HG02852 (cell line): ENCODE results near the gene PTTG1IP.
A peak's percentile ranks its signal among the peaks of the same experiment; 100 is the strongest.
"Not testable (repeated sequence)": the region's sequence is repeated elsewhere in the genome, so short reads cannot be mapped to it uniquely, and the experiment has no call there.

Source experiments
- ATAC-seq: cut with Tn5 transposase; IDR thresholded peaks from one replicate; pipeline ENCODE4 v1.9.1; 2021; ENCODE audit warnings: mild to moderate bottlenecking, moderate library complexity; ENCODE audit not compliant: unreplicated experiment

The PTTG1IP gene, protein sequence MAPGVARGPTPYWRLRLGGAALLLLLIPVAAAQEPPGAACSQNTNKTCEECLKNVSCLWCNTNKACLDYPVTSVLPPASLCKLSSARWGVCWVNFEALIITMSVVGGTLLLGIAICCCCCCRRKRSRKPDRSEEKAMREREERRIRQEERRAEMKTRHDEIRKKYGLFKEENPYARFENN

DNA sequence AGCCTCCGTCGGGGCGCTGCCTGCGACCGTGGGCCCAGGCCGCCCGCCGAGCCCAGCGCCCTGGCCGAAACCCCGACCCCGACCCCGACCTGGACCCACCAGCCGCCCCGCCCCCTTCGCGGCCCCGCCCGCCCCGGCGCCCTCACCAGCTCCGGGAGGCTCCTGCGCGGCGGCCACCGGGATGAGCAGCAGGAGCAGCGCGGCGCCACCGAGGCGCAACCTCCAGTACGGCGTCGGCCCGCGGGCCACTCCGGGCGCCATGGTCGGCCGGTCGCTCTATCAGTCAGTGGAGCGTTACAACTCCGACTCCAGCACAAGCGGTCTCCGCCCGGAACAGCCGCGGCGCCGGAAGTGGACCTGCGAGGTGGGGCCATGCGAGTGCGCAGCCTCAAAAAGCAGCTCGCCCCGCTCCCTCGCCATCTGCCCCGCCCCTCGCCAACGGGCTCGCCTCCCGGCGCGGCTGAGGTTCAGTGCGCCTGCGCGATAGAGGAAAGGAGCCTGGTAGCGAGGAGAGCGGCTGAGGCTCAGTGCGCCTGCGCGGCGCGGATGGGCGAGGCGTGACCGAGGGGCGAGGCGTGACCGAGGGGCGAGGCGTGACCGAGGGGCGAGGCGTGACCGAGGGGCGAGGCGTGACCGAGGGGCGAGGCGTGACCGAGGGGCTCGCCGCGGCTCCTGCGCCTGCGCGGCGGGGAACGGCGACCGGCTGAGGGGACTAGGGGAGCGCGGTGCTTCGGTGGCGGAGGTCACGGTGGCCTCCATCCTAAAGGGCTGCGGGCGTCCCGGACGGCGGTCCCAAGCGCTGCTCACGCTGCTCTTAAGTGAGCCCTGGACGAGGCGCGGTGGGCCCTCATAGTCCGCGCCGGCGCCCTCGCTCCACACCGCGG is at the start of gene PTTG1IP:
Gene PTTG1IP, minus strand, starts transcription at position 335 of the 884 bp plus-strand sequence. Its CDS starts 74 bp downstream, at position 261.
- ATAC-seq = peak; percentile 60

DNA sequence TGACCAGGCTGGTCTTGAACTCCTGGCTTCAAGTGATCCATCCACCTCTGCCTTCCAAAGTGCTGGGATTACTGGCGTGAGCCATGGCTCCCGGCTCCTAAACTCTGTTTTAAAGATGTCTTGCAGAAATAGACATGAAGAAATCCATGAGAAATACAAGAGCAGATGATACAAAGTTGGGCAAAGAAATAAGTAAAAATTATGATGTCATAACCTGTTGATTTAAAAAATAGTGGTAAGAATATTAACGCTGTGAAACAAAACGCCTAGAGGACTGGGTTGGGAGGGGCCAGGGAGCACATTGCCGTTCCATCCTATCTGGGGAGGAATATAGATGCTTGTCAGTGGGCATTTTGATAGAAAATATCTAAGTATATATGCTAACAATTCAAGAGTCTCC is 48.4 kb upstream of the PTTG1IP start:
- ATAC-seq = no peak

DNA sequence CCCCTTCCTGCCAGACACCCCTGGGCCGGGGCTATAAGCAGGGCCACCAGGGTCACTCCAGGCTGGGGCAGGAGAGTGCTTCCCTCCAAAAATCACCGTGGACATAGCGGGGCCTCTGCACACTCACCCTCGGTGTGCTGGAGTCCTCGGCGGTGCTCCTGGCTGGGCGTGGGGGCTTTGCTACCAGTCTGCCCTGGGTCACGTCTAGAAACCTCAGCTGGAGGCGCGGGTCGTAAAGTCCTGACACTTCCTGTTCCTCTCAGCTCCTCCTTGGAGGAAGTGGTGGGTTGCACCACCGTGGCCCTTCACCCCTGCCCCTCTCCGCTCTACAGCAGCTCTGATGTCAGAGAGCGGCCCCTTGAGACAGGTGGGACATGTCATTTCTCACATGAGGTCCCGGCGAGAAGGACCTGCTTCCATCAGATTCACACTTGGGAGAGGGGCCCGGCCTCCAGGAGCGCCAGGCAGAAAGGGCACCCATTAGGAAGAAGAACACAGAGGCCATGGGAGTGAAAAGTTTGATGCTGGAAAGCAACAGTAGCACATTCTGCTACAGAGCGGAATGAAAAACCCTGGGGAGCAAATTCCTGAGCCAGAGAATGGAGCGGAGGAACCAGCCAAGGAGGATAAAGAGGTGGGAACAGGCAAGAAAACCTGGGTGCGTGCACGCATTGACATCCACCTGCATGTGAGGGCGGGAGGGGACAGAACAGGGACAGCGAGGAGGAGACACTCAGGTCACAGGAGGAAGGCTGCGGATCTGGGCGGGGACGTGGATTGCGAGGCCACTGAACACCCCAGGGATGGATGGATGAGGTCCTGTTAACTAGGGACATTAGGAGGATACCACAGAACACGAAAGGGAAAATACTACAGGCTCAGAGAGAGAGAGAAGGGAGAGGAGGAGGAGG is 47.5 kb upstream of the PTTG1IP start, which contains the start of gene ITGB2:
Gene ITGB2, minus strand, starts transcription at position 206 of the 911 bp plus-strand sequence. CDS start 10,117 bp downstream, outside the sequence.
- ATAC-seq = peak; percentile 70

DNA sequence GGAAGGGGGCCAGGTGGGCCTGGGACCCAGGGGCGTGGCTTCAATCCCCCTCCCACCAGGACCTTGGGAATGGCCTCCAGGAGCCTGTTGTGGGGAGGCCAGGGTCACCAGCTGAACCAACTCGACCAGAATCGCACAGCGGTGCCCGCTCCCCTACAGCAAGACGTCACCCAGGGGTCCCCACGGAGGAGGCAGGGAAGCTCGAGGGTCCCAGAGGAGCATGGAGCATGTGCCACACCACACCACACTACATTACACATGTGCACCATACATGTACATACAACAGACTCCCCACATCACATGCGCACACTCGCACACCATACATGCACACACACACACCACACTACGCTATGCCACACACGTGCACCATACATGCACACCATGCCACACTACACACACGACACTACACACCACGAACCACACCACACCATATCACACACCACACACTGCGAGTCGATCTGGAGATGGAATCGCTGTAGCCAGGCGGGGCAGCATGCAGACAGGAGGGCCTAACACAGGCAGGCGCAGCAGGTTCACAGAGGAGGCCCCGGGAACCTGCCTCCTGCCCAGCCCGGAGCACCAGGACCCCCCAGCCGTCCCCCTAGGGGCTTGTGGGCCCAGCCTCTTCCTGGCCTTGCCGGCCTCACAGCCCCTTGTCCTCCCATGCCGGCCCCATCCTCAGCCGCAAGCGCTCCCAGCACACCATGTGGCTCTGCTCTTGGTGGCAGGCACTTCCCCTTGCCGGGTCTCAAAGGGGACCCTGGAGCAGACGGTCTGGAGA is 46.6 kb upstream of the PTTG1IP start:
- ATAC-seq = peak; percentile 23

DNA sequence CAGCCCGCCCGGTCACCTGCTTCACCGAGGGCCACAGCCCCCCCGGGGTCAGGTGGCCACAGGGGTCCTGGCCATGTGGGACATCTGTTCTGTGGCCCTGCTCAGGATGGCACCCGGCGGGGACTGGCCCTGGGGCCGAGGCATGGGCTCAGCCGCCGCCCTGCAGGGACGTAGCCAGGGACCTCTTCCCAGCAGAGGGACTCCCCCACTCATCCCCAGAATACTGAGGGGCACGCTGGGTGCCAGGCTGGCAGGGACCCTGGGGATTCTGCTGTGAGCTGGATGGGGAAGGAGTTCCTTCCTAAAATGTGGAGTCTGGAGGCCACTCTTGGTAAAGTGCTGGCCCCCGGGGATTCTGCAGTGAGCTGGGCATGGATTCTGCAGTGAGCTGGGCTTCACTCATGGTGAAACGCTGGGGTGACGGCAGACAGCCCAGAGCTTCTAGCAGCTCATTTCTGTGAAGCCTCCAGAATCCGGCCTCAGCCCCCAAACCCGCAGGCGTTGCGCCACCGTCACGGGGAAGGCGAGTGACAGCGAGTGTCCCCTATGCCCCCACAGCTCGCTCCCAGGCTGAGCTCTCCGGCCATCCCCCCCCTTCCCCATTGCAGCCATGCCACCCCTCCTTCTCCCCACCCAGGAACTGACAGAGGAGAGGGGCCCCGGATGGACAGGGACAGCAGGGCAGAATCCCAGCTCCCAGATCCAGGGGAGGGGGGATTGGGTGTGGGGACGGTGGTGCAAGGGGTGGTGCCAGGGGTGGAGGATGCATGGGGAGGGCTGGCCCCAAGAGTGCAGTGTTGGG is 45.8 kb upstream of the PTTG1IP start:
- no peak for ATAC-seq

DNA sequence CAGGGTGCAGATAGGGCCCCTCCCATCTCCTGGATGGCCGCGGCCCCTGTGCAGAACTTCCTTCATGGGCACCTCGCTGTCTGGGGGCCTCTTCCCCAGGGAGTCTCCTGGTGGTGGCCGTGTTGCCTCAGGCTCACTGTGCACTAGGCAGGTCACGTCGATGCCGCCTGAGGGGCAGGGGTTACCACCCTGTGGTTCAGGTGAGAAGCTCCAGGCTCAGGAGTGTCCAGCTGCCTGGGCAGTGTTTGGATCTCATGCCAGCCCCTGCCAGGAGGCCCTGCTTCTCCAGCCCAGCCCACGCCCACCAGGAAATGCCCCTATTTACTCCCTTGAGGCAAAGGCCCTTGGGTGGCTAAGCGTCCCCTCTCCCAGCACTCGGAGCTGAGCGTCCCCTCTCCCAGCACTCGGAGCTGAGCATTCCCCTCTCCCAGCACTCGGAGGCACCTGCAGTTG is 45.1 kb upstream of the PTTG1IP start:
- ATAC-seq = no peak

DNA sequence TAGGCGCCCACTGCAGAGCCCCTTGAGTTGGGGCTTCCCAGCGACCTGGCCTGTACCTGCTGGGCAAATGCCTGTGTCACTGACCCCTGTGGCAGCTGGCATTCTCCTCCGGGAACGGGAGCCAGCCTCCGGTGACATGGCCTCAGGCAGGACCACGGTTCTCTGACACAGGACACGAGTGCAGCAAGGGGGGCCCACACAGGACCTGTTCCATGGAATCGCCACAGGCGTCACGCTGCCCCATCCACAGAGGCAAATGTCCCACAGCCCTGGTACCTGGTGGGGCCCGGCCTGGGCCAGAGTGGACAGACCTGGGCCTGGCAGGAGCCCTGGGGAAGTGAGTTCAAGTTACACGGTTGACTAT is 44.6 kb upstream of the PTTG1IP start:
- ATAC-seq = no peak

DNA sequence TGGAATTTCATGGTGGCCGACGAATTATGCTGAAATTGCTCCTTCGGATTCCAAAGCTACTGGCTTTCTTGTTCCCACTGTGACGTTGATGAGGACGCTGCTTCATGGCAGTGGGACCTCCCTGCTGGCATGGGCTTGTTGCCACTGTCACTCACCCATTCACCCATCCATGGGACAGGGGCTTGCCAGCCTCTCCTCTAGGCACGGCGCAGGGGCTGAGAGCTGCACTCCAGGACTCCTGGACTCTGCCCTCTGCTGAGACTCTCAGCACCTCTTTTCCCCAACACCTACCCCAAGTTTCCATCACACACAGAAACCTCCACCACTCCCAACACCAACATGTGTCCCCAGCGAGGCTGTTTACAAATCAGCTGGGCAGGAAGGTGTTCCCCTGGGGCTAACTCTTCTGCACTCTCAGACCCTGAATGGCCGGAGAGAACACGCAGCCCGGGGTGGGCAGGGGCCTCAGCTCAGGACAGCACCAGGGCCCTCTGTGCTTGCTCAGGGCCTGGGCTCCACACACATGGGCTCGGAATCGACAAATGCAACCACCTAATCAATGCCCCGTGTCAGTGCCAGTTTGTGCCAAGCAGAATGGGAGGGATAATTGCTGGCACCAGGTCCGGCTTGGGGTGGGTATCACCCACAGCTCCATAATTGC is 44.1 kb upstream of the PTTG1IP start:
- no peak for ATAC-seq

DNA sequence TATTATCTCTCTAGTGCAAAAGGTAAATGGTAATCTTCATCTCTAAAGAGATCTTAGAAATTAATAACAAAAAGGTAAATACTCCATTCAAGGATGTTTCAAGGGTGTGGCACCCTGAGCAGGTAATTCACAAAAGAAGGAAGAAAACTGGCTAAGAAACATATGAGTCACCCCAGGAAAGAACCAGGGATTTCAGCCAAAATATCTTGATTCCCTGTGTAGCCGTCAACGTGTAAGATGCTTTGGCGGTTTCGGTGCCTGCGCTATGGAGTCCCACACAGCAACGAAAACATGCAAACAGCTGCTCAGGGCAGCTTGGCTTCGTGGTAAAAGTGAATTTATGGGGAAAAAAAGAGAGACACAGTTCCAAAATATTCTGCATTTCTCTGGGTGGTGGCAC is 43.5 kb upstream of the PTTG1IP start:
- no peak for ATAC-seq

DNA sequence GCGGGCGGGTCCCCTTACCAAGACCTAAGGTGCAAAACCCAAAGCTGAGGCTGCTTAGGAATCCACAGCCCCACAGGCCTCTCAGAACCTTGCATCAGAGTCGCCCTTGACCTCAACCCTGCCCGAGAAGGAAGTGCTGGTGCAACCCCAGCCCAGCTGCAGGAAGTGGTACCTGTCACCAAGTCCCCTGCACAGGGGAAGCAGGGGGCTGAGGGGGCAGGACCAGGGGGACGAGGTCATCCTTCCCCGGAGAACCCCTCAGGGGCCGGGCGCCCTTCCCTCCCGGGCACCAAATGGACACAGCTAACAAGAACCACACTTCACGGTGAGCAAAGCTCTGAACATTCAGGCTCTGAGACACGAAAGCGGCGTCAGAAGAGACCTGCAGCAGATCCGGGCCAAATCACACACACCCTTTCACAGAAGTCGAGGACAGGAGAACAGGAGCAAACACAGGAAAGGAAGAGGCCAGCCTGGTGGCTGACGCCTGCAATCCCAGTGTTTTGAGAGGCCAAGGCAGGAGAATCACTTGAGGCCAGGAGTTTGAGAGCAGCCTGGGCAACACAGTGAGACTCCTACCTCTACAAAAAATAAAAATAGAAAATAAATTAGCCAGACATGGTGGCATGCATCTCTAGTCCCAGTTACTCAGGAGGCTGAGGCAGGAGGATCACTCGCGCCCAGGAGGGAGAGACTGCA is 40.8 kb upstream of the PTTG1IP start:
- ATAC-seq = no peak

DNA sequence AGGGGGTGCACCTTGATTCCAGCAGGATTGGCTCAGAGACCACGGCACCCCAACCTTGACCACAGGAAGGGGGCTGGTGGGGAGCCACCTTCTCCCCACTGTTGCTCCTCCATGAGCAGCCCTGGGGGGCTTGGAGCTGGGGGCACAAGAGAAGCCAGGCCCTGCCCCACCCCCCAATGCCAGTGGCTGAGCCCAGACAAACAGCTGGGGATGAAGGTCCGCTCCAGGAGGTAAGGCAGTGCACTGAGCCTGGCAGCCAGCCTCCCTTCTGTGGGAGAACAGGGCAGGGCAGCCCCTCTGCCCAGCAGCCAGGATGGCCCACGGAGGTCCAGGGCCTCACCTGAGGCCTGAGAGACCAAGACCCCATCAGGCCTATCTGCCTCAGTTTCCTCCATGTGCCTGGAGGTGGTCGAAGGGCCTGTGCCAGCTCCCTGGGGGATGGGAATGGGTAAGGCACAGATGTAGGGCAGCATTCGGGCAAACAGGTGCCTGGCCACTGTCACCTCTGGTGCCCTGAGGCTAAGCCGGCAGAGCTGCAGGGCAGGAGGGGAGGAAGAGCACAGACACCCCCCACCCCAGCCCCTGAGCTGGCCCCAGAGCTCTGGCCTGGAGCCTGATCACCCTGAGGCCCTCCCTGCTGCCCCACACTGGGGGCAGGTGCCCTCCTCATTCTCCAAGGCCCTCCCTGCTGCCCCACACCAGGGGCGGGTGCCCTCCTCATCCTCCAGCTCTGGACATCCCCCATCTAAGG is 40.1 kb upstream of the PTTG1IP start:
- no peak for ATAC-seq

DNA sequence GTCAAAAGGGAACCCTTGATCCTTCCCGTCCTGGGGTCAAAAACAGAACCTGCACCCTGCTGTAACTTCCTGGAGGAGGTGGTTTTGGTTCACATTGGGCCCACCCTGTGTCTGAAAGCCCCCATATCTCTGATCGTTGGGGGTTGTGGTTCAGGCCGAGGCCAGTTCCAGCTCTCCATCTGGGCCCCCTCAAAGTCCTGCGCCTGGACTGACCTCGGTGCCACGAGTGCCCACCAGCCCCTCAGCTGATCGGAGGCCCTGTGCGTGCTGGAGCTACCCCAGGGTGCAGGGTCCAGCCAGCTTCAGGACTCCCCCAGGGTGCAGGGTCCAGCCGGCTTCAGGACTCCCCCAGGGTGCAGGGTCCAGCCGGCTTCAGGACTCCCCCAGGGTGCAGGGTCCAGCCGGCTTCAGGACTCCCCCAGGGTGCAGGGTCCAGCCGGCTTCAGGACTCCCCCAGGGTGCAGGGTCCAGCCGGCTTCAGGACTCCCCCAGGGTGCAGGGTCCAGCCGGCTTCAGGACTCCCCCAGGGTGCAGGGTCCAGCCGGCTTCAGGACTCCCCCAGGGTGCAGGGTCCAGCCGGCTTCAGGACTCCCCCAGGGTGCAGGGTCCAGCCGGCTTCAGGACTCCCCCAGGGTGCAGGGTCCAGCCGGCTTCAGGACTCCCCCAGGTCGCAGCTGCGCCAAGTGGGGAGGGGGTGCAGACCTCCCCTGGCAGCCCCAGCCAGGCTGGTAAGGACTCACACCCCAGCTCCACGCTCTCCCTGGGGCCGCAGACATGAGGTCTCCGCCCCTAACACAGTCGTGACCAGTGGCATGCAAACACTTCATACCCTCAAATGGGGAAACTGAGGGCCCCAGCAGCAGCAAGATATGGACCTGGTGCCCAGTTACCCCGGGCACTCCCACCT is 39.3 kb upstream of the PTTG1IP start:
- not testable (repeated sequence) for ATAC-seq

DNA sequence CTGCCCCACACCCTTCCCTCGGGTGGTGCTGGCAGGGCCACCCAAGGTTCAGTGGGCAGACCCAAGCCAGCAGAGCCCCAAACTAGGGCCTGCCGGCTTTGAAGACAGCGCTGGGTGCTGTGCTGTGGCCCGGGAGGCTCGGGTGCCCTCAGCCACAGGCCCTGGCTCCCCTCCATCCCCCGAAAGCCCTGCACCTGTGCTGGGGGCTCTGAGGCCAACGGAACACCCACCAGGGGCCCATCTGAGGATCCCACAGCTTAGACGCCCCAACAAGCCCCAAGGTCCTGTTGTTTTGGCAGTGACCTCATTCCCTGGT is 38.6 kb upstream of the PTTG1IP start:
- no peak for ATAC-seq

DNA sequence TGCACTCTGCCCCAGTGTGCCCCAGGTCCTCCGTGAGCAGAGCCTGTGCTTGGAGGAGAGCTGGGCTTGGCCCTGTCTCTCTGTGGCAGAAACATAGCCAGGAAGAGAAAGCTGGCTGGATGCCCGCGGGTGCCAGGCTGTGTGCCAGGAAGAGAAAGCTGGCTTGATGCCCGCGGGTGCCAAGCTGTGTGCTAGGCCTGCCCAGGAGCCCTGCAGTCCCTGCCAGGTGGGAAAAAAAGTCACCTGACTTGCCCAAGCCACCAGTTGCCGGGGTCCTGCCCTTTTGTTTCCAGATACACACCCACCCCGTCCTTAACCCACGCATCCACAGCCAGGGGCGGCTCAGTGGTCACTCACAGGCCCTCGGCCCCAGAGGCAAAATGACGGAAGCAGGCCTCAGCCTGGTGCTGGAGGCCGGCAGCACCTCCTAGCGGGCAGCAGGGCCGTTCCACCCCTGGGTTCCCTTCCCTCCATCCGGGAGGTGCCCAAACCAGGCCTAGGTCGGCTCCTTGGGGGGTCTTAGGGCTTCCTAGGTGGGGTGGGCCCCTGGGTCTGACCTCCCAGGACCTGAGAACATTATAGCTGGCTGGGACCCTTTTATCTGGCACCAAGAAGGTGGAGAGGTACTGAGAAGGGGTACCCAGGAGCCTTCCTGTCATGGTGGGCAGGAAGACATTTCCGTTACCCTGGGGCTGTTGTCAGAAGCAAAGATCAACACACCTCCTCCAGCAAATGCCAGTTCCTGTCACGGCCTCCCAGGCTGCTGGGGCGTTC is 38.1 kb upstream of the PTTG1IP start:
- no peak for ATAC-seq

DNA sequence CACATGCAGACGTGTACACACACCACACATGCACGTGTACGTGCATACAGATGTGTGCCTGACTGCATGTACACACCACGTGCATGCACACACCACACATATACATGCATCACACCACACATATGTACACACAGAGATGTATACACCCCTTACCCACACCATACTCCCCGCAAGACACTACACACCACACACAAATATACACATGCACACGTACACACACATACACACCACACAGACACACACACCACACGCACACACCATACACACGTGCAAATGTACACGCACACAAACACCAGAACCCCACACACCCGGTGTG is 37.5 kb upstream of the PTTG1IP start:
- ATAC-seq = no peak
